Measurements from ENCODE around the gene SYNE4.

DNA sequence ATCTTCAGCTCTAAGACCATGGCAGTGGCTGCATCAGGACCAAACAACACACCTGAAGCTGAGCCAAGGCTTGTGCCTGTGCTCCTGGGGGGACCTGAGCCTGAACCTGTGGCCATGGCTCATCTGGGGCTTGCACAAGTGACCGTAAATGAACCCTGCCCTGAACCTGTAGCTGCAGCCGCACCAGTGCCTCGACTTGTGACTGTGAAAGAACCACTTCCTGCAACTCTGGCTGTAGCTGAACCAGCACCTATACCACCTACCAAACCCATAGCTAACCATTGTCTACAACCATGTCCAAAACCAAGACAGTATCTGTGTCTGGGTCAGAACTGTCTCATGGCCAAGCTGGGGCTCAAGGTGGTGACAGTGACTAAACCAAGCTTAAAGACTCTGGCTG lies 41.8 kb downstream of the SYNE4 start:
- TF ChIP-seq GATAD2A (IDR thresholded peaks at IDR 0.05) (no peak), SMAD3 (CRISPR knock-in tag; conservative IDR thresholded peaks at IDR 0.05) (no peak), TRIM28 (IDR thresholded peaks at IDR 0.05) (no peak), POLR2A (conservative IDR thresholded peaks at IDR 0.05) (no peak), TRIM24 (IDR thresholded peaks at IDR 0.05) (no peak), NFYB (IDR thresholded peaks at IDR 0.05; ENCODE audit: extremely low read depth, insufficient read length) (no peak), ZBTB8A (IDR thresholded peaks at IDR 0.05; ENCODE audit: partially characterized antibody) (no peak)
- TF ChIP-seq, protein P1, sequence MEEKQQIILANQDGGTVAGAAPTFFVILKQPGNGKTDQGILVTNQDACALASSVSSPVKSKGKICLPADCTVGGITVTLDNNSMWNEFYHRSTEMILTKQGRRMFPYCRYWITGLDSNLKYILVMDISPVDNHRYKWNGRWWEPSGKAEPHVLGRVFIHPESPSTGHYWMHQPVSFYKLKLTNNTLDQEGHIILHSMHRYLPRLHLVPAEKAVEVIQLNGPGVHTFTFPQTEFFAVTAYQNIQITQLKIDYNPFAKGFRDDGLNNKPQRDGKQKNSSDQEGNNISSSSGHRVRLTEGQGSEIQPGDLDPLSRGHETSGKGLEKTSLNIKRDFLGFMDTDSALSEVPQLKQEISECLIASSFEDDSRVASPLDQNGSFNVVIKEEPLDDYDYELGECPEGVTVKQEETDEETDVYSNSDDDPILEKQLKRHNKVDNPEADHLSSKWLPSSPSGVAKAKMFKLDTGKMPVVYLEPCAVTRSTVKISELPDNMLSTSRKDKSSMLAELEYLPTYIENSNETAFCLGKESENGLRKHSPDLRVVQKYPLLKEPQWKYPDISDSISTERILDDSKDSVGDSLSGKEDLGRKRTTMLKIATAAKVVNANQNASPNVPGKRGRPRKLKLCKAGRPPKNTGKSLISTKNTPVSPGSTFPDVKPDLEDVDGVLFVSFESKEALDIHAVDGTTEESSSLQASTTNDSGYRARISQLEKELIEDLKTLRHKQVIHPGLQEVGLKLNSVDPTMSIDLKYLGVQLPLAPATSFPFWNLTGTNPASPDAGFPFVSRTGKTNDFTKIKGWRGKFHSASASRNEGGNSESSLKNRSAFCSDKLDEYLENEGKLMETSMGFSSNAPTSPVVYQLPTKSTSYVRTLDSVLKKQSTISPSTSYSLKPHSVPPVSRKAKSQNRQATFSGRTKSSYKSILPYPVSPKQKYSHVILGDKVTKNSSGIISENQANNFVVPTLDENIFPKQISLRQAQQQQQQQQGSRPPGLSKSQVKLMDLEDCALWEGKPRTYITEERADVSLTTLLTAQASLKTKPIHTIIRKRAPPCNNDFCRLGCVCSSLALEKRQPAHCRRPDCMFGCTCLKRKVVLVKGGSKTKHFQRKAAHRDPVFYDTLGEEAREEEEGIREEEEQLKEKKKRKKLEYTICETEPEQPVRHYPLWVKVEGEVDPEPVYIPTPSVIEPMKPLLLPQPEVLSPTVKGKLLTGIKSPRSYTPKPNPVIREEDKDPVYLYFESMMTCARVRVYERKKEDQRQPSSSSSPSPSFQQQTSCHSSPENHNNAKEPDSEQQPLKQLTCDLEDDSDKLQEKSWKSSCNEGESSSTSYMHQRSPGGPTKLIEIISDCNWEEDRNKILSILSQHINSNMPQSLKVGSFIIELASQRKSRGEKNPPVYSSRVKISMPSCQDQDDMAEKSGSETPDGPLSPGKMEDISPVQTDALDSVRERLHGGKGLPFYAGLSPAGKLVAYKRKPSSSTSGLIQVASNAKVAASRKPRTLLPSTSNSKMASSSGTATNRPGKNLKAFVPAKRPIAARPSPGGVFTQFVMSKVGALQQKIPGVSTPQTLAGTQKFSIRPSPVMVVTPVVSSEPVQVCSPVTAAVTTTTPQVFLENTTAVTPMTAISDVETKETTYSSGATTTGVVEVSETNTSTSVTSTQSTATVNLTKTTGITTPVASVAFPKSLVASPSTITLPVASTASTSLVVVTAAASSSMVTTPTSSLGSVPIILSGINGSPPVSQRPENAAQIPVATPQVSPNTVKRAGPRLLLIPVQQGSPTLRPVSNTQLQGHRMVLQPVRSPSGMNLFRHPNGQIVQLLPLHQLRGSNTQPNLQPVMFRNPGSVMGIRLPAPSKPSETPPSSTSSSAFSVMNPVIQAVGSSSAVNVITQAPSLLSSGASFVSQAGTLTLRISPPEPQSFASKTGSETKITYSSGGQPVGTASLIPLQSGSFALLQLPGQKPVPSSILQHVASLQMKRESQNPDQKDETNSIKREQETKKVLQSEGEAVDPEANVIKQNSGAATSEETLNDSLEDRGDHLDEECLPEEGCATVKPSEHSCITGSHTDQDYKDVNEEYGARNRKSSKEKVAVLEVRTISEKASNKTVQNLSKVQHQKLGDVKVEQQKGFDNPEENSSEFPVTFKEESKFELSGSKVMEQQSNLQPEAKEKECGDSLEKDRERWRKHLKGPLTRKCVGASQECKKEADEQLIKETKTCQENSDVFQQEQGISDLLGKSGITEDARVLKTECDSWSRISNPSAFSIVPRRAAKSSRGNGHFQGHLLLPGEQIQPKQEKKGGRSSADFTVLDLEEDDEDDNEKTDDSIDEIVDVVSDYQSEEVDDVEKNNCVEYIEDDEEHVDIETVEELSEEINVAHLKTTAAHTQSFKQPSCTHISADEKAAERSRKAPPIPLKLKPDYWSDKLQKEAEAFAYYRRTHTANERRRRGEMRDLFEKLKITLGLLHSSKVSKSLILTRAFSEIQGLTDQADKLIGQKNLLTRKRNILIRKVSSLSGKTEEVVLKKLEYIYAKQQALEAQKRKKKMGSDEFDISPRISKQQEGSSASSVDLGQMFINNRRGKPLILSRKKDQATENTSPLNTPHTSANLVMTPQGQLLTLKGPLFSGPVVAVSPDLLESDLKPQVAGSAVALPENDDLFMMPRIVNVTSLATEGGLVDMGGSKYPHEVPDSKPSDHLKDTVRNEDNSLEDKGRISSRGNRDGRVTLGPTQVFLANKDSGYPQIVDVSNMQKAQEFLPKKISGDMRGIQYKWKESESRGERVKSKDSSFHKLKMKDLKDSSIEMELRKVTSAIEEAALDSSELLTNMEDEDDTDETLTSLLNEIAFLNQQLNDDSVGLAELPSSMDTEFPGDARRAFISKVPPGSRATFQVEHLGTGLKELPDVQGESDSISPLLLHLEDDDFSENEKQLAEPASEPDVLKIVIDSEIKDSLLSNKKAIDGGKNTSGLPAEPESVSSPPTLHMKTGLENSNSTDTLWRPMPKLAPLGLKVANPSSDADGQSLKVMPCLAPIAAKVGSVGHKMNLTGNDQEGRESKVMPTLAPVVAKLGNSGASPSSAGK (IDR thresholded peaks at IDR 0.05), result no peak
- TF ChIP-seq, protein P2, sequence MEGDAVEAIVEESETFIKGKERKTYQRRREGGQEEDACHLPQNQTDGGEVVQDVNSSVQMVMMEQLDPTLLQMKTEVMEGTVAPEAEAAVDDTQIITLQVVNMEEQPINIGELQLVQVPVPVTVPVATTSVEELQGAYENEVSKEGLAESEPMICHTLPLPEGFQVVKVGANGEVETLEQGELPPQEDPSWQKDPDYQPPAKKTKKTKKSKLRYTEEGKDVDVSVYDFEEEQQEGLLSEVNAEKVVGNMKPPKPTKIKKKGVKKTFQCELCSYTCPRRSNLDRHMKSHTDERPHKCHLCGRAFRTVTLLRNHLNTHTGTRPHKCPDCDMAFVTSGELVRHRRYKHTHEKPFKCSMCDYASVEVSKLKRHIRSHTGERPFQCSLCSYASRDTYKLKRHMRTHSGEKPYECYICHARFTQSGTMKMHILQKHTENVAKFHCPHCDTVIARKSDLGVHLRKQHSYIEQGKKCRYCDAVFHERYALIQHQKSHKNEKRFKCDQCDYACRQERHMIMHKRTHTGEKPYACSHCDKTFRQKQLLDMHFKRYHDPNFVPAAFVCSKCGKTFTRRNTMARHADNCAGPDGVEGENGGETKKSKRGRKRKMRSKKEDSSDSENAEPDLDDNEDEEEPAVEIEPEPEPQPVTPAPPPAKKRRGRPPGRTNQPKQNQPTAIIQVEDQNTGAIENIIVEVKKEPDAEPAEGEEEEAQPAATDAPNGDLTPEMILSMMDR (IDR thresholded peaks at IDR 0.05 in 2 of 3, conservative IDR thresholded peaks at IDR 0.05 in 1 of 3; ENCODE audit: insufficient read depth in 2 of 3, low read depth in 1 of 3, low read length in 3 of 3), result no peak
- TF ChIP-seq, protein P3, sequence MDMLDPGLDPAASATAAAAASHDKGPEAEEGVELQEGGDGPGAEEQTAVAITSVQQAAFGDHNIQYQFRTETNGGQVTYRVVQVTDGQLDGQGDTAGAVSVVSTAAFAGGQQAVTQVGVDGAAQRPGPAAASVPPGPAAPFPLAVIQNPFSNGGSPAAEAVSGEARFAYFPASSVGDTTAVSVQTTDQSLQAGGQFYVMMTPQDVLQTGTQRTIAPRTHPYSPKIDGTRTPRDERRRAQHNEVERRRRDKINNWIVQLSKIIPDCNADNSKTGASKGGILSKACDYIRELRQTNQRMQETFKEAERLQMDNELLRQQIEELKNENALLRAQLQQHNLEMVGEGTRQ (CRISPR knock-in tag; IDR thresholded peaks at IDR 0.05), result no peak
- TF ChIP-seq, protein P4, sequence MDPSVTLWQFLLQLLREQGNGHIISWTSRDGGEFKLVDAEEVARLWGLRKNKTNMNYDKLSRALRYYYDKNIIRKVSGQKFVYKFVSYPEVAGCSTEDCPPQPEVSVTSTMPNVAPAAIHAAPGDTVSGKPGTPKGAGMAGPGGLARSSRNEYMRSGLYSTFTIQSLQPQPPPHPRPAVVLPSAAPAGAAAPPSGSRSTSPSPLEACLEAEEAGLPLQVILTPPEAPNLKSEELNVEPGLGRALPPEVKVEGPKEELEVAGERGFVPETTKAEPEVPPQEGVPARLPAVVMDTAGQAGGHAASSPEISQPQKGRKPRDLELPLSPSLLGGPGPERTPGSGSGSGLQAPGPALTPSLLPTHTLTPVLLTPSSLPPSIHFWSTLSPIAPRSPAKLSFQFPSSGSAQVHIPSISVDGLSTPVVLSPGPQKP (CRISPR knock-in tag; IDR thresholded peaks at IDR 0.05), result no peak
- TF ChIP-seq, protein P5, sequence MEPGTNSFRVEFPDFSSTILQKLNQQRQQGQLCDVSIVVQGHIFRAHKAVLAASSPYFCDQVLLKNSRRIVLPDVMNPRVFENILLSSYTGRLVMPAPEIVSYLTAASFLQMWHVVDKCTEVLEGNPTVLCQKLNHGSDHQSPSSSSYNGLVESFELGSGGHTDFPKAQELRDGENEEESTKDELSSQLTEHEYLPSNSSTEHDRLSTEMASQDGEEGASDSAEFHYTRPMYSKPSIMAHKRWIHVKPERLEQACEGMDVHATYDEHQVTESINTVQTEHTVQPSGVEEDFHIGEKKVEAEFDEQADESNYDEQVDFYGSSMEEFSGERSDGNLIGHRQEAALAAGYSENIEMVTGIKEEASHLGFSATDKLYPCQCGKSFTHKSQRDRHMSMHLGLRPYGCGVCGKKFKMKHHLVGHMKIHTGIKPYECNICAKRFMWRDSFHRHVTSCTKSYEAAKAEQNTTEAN (CRISPR knock-in tag; IDR thresholded peaks at IDR 0.05), result no peak
- TF ChIP-seq, protein P6, sequence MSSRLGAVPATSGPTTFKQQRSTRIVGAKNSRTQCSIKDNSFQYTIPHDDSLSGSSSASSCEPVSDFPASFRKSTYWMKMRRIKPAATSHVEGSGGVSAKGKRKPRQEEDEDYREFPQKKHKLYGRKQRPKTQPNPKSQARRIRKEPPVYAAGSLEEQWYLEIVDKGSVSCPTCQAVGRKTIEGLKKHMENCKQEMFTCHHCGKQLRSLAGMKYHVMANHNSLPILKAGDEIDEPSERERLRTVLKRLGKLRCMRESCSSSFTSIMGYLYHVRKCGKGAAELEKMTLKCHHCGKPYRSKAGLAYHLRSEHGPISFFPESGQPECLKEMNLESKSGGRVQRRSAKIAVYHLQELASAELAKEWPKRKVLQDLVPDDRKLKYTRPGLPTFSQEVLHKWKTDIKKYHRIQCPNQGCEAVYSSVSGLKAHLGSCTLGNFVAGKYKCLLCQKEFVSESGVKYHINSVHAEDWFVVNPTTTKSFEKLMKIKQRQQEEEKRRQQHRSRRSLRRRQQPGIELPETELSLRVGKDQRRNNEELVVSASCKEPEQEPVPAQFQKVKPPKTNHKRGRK (tag; IDR thresholded peaks at IDR 0.05), result no peak

Measured in K562 (cell line).